A673 (cell line): ENCODE results near the gene ANKRD17. TPM values are rescaled to one million over a fixed set of nuclear protein-coding genes. Genes with fewer than 3 reads are reported as not detected.

Source experiments
- BruUV-seq: library from RNA; stranded (reverse); fragments of 400-500 nt; replicated peaks from 2 replicates; lab custom pipeline; 2021; lab: Mats Ljungman, UMichigan
- CTCF ChIA-PET: fragments of 300-600 bp; sonication (Branson Sonifier 250); formaldehyde crosslinking; loops from one replicate; lab custom pipeline; 2022; ENCODE audit warnings: antibody characterized with exemption; lab: Charles Lee
- POLR2A ChIA-PET: fragments of 300-600 bp; sonication (Branson Sonifier 250); formaldehyde crosslinking; loops from one replicate; lab custom pipeline; 2022; ENCODE audit warnings: antibody characterized with exemption; ENCODE audit not compliant: low non-redundant PET; lab: Charles Lee
- DNase-seq: peaks from one replicate; pipeline ENCODE4 v3.0.0-alpha.2; 2015; ENCODE audit warnings: low spot score
- H3K27ac ChIP-seq: fragments of 200-600 bp; sonication (generic); 2 replicates; pipeline ENCODE4 v1.5.1; 2016; ENCODE audit warnings: mixed run types, low read depth, mild to moderate bottlenecking, mixed read lengths, antibody characterized with exemption, low read length; ENCODE audit not compliant: poor library complexity, severe bottlenecking
- H3K27me3 ChIP-seq: fragments of 200-600 bp; sonication (generic); replicated peaks from 2 replicates; pipeline ENCODE4 v1.6.1; 2017; ENCODE audit warnings: mixed run types, low read depth, mild to moderate bottlenecking, mixed read lengths, antibody characterized with exemption, low read length; ENCODE audit not compliant: insufficient read depth, poor library complexity
- H3K36me3 ChIP-seq: fragments of 200-600 bp; sonication (generic); 2 replicates; pipeline ENCODE4 v1.6.1; 2016; ENCODE audit warnings: mixed run types, mild to moderate bottlenecking, mixed read lengths, antibody characterized with exemption, low read length; ENCODE audit not compliant: insufficient read depth, poor library complexity, severe bottlenecking
- H3K4me1 ChIP-seq: fragments of 200-600 bp; sonication (generic); 2 replicates; pipeline ENCODE4 v1.6.1; 2017; ENCODE audit warnings: mixed run types, mild to moderate bottlenecking, mixed read lengths, antibody characterized with exemption, low read length; ENCODE audit not compliant: insufficient read depth, poor library complexity, severe bottlenecking
- H3K4me3 ChIP-seq: fragments of 200-600 bp; sonication (generic); 2 replicates; pipeline ENCODE4 v1.5.1; 2016; ENCODE audit warnings: low read depth, mixed run types, mild to moderate bottlenecking, mixed read lengths, low read length; ENCODE audit not compliant: poor library complexity, severe bottlenecking
- H3K9me3 ChIP-seq: fragments of 200-600 bp; sonication (generic); 2 replicates; pipeline ENCODE4 v1.6.1; 2016; ENCODE audit warnings: mixed run types, low read depth, mild to moderate bottlenecking, mixed read lengths, antibody characterized with exemption, low read length; ENCODE audit not compliant: poor library complexity, severe bottlenecking
- EZH2 ChIP-seq: fragments of 200-600 bp; sonication (generic); IDR thresholded peaks from 2 replicates; pipeline ENCODE4 v1.6.1; 2017; ENCODE audit warnings: borderline replicate concordance, low read depth, mild to moderate bottlenecking, mixed read lengths, antibody characterized with exemption, low read length; ENCODE audit not compliant: poor library complexity, severe bottlenecking
- intact Hi-C: fragments of 100-400 bp; cut with micrococcal nuclease; formaldehyde crosslinking; loops from one replicate; pipeline ENCODE4 v1.10.0; 2022; ENCODE audit not compliant: unreplicated experiment
- total RNA-seq: library from RNA; stranded (reverse); gene quantifications from 2 replicates; pipeline ENCODE4 v1.2.3, GENCODE V29; 2021
- TF ChIP-seq, protein P1 (sequence below): fragments of 300-800, 200-600 bp; sonication (generic); conservative IDR thresholded peaks from 2 replicates; pipeline ENCODE4 v1.5.1; 2017; ENCODE audit warnings: low read depth, mild to moderate bottlenecking, antibody characterized with exemption, low read length, moderate library complexity, mixed read lengths

The ANKRD17 gene
- total RNA-seq, 1 experiment from 2014 or later: 58.4 TPM

DNA sequence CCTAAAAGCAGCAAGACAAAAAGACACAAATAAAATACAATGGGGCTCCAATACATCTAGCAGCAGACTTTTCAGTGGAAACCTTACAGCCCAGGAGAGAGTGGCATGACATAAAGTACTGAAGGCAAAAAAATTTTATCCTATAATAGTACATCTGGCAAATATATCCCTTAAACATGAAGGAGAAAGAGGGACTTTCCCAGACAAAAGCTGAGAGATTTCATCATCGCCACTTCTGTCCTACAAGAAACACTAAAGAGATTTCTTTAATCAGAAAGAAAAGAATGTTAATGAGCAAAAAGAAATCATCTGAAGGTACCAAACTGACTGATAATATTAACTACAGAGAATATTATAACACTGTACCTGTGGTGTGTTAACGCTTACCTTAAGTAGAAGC lies 86.4 kb downstream of the ANKRD17 start:
- no peaks in the 10 kb centered on the region for H3K27me3 ChIP-seq
- peaks cover 17% of the 10 kb centered on the region for H3K36me3 ChIP-seq
- no peak for DNase-seq
- H3K9me3 ChIP-seq: no peaks in the 10 kb centered on the region
- intact Hi-C loops: no loop called here
- H3K4me1 ChIP-seq: no peaks in the 10 kb centered on the region
- H3K4me3 ChIP-seq: no peak overlapping the region
- no TSS peak for BruUV-seq
- ChIA-PET CTCF (no interaction called here), POLR2A (no interaction called here)
- H3K27ac ChIP-seq: no peak overlapping the region
- TF ChIP-seq, protein P1, sequence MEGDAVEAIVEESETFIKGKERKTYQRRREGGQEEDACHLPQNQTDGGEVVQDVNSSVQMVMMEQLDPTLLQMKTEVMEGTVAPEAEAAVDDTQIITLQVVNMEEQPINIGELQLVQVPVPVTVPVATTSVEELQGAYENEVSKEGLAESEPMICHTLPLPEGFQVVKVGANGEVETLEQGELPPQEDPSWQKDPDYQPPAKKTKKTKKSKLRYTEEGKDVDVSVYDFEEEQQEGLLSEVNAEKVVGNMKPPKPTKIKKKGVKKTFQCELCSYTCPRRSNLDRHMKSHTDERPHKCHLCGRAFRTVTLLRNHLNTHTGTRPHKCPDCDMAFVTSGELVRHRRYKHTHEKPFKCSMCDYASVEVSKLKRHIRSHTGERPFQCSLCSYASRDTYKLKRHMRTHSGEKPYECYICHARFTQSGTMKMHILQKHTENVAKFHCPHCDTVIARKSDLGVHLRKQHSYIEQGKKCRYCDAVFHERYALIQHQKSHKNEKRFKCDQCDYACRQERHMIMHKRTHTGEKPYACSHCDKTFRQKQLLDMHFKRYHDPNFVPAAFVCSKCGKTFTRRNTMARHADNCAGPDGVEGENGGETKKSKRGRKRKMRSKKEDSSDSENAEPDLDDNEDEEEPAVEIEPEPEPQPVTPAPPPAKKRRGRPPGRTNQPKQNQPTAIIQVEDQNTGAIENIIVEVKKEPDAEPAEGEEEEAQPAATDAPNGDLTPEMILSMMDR: no peak

DNA sequence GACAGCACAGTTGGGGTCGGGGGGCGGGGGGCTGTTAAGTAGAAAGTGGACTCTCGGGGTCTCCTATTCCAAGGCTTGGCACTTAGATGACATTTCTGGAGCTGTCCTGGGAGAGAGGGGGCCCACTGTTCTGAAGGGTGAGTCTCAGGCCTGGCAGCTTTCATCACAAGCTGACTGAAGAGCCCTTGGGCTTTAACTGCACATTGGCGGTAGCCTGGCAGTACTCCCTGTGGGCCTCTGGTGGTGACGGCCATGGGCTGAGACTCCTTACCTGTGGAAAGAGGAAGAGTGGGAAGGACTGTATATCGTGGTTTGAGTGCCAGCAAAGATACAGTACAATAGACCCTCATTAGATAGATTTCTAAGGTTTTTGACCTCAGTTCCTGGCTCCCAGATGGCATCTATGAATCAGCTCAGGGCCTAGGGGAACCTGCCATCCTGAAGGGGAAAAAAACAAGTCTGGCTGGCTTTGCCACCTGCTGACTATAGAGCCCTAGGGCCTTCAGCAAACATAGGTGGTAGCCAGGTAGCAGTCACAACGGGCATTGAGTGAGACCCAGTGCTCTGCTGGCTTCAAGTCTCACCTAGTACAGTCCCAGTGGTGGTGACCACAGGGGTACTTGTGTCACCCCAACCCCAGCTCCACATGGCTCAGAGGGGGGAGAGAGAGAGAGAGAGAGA lies 87.9 kb downstream of the ANKRD17 start:
- no peak for DNase-seq
- Histone ChIP-seq H3K36me3 (peaks cover 18% of the 10 kb centered on the region), H3K4me3 (no peak overlapping the region), H3K4me1 (no peaks in the 10 kb centered on the region), H3K27ac (no peak overlapping the region), H3K9me3 (no peaks in the 10 kb centered on the region), H3K27me3 (no peaks in the 10 kb centered on the region)
- intact Hi-C loops: no loop called here
- TF ChIP-seq EZH2: no peak
- TF ChIP-seq, protein P1: no peak
- no TSS peak for BruUV-seq
- ChIA-PET POLR2A (no interaction called here), CTCF (no interaction called here)

DNA sequence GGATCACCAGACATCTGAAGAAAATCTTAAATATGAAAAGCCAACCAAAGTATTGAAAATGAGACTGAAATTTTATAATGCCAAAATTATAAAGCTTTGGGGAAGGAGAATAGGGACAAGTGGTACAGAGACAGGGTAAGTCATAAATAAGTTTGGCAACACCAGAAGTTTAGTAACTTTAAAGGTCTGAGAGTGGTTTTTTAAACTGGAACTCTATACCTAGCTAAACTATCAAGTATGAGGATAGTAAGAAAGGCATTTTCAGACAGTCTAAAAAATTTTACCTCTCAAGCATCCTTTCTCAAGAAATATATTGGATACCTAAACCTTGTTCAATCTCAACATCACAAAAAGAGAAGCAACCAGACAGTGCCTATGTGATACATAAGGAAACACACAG lies 92.4 kb downstream of the ANKRD17 start:
- no peaks in the 10 kb centered on the region for H3K27me3 ChIP-seq
- DNase-seq: no peak
- BruUV-seq: no TSS peak
- no peak overlapping the region for H3K4me3 ChIP-seq
- POLR2A ChIA-PET: no interaction called here
- intact Hi-C loops: no loop called here
- CTCF ChIA-PET: no interaction called here
- no peak overlapping the region for H3K27ac ChIP-seq
- TF ChIP-seq EZH2: no peak
- TF ChIP-seq, protein P1: no peak
- peaks cover 21% of the 10 kb centered on the region for H3K36me3 ChIP-seq
- H3K4me1 ChIP-seq: no peaks in the 10 kb centered on the region
- no peaks in the 10 kb centered on the region for H3K9me3 ChIP-seq
